Vagina (tissue), 2 donors: ENCODE results near the gene PAPPA.

ENCODE experiments used
- CTCF ChIP-seq, 3 experiments: fragments of 450-650 bp in 2 of 3; fragments of 200-600 bp in 1 of 3; sonication (generic) in 1 of 3; IDR thresholded peaks; one replicate each; pipeline ENCODE4 v1.5.1; 2017 to 2019; ENCODE audit warnings: antibody characterized with exemption in 3 of 3, mild to moderate bottlenecking in 2 of 3, moderate library complexity in 2 of 3
- POLR2A ChIP-seq, 2 donors: fragments of 450-650 bp; IDR thresholded peaks; one replicate each; pipeline ENCODE4 v1.6.1; 2017; ENCODE audit warnings: antibody characterized with exemption in 2 of 2, mild to moderate bottlenecking in 2 of 2, moderate library complexity in 2 of 2

DNA sequence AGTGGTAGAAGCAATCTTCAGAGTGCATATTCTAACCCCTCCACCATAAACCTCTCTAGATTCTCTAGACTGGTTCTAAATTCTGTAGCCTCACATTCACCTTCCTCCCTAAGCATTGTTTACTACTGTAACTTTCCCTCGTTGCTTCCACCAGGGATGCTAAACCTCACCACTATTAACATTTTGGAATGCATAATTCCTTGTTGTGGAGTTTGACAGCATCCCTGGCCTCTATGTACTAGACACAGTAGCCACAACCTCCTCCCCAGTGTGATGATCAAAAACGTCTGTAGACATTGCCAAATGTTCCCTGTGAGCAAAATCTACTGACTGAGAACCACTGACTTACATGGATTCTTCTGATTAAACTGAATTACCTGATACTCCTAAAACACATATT lies 18.6 kb downstream of the PAPPA start:
- TF ChIP-seq CTCF (IDR thresholded peaks at IDR 0.05) (no peak), POLR2A (IDR thresholded peaks at IDR 0.05) (no peak)
